Dendritic cell treated with granulocyte-macrophage colony-stimulating factor and Interleukin-4, amounts not matched to agents 40 ng/mL and 50 ng/mL, for 4 days (primary cell): ENCODE measurements around the gene LY6G6C.
A peak's percentile ranks its signal among the peaks of the same experiment; 100 is the strongest.

Experiments used
- H3K27ac Mint-ChIP-seq: one replicate; pipeline ENCODE4 v1.8.0; 2022; ENCODE audit warnings: mild to moderate bottlenecking, mixed read lengths
- H3K27me3 Mint-ChIP-seq: one replicate; pipeline ENCODE4 v1.8.0; 2022; ENCODE audit warnings: mild to moderate bottlenecking, mixed read lengths
- H3K36me3 Mint-ChIP-seq: one replicate; pipeline ENCODE4 v1.8.0; 2022; ENCODE audit warnings: low read depth, mixed read lengths
- H3K4me1 Mint-ChIP-seq: one replicate; pipeline ENCODE4 v1.8.0; 2022; ENCODE audit warnings: low read depth, mixed read lengths
- H3K4me3 Mint-ChIP-seq: one replicate; pipeline ENCODE4 v1.8.0; 2022; ENCODE audit warnings: mild to moderate bottlenecking, moderate library complexity, mixed read lengths
- H3K9me3 Mint-ChIP-seq: one replicate; pipeline ENCODE4 v1.8.0; 2022; ENCODE audit warnings: mixed read lengths
- intact Hi-C: fragments of 100-400 bp; cut with micrococcal nuclease; formaldehyde crosslinking; loops from one replicate; pipeline ENCODE4 v1.15.0; 2022

The LY6G6C gene

GRCh38 chr6:31721351-31722020 is at the start of gene LY6G6C:
Gene LY6G6C (minus strand): TSS chr6:31721746. CDS start chr6:31721679, 67 bp downstream.
- intact Hi-C loops, result no loop called here
- Mint-ChIP-seq H3K27me3 (peaks cover 21% of the 10 kb centered on the region), H3K9me3 (no peaks in the 10 kb centered on the region), H3K36me3 (peaks cover 27% of the 10 kb centered on the region), H3K4me3 (no peak within 1 kb of the TSS), H3K4me1 (peaks cover 42% of the 10 kb centered on the region), H3K27ac (peak within 1 kb of the TSS; percentile 40)

- intact Hi-C loops, result no loop called here
- no peak overlapping the region for H3K4me3 Mint-ChIP-seq
- no peaks in the 10 kb centered on the region for H3K9me3 Mint-ChIP-seq
- no peak overlapping the region for H3K27ac Mint-ChIP-seq
- H3K27me3 Mint-ChIP-seq, result peaks cover 2% of the 10 kb centered on the region
- H3K4me1 Mint-ChIP-seq, result peaks cover 49% of the 10 kb centered on the region
- no peaks in the 10 kb centered on the region for H3K36me3 Mint-ChIP-seq
These were observed 49.3 kb upstream of the LY6G6C start for GRCh38 chr6:31770860-31771259.

GRCh38 chr6:31769684-31770371 is 48.3 kb upstream of the LY6G6C start:
- Mint-ChIP-seq H3K27ac (peak overlapping the region; percentile 33), H3K36me3 (no peaks in the 10 kb centered on the region), H3K27me3 (peaks cover 3% of the 10 kb centered on the region), H3K9me3 (no peaks in the 10 kb centered on the region), H3K4me1 (peaks cover 44% of the 10 kb centered on the region), H3K4me3 (no peak overlapping the region)
- intact Hi-C loops, result loop anchor here (2.0 kb wide), 3 partner anchors 31 to 89 kb away; partner anchors contain the start of genes DDAH2 and LY6G5C

GRCh38 chr6:31768363-31769257 is 47.1 kb upstream of the LY6G6C start:
- H3K4me3 Mint-ChIP-seq, result peak overlapping the region; percentile 51
- H3K4me1 Mint-ChIP-seq, result peaks cover 47% of the 10 kb centered on the region
- peaks cover 2% of the 10 kb centered on the region for H3K36me3 Mint-ChIP-seq
- peak overlapping the region; percentile 33 for H3K27ac Mint-ChIP-seq
- no peaks in the 10 kb centered on the region for H3K9me3 Mint-ChIP-seq
- intact Hi-C loops, result loop anchor here (2.0 kb wide), 3 partner anchors 30 to 88 kb away; partner anchors contain the start of genes DDAH2 and LY6G5C
- peaks cover 3% of the 10 kb centered on the region for H3K27me3 Mint-ChIP-seq

GRCh38 chr6:31767096-31767645 is 45.6 kb upstream of the LY6G6C start:
- H3K27me3 Mint-ChIP-seq, result peaks cover 3% of the 10 kb centered on the region
- H3K27ac Mint-ChIP-seq, result peak overlapping the region; percentile 33
- no peak overlapping the region for H3K4me3 Mint-ChIP-seq
- peaks cover 42% of the 10 kb centered on the region for H3K4me1 Mint-ChIP-seq
- peaks cover 11% of the 10 kb centered on the region for H3K36me3 Mint-ChIP-seq
- intact Hi-C loops, result no loop called here
- H3K9me3 Mint-ChIP-seq, result no peaks in the 10 kb centered on the region

- intact Hi-C loops, result no loop called here
- H3K9me3 Mint-ChIP-seq, result no peaks in the 10 kb centered on the region
- peaks cover 42% of the 10 kb centered on the region for H3K4me1 Mint-ChIP-seq
- H3K36me3 Mint-ChIP-seq, result peaks cover 21% of the 10 kb centered on the region
- no peak overlapping the region for H3K4me3 Mint-ChIP-seq
- H3K27ac Mint-ChIP-seq, result peak overlapping the region; percentile 33
- peaks cover 3% of the 10 kb centered on the region for H3K27me3 Mint-ChIP-seq
These were observed 44.6 kb upstream of the LY6G6C start for GRCh38 chr6:31765910-31766794.

- no peak overlapping the region for H3K4me3 Mint-ChIP-seq
- H3K4me1 Mint-ChIP-seq, result peaks cover 42% of the 10 kb centered on the region
- H3K27ac Mint-ChIP-seq, result peak overlapping the region; percentile 33
- H3K36me3 Mint-ChIP-seq, result peaks cover 28% of the 10 kb centered on the region
- no peaks in the 10 kb centered on the region for H3K9me3 Mint-ChIP-seq
- peaks cover 3% of the 10 kb centered on the region for H3K27me3 Mint-ChIP-seq
- intact Hi-C loops, result no loop called here
These were observed 44.0 kb upstream of the LY6G6C start for GRCh38 chr6:31765559-31765909.

DNA sequence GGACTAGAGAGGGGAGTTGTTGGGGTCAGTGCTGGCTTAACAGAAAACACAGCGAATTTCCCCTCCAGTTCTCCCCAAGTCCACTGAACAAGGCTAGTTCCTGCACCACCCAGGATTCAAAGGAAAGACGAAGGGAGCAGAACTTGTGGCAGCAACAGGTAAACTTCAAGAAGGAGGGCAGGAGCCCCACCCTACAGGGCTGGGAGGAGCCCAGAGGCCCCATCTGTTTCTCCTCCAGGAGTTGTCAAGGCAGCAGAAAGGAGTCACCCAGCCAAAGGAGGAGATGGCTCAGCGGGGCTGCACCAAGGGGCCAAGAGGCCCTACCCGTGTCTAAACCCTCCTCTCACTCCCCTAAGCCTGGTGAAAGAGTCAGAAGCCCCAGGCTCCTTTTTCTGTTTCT is 42.7 kb upstream of the LY6G6C start:
- peaks cover 3% of the 10 kb centered on the region for H3K27me3 Mint-ChIP-seq
- no peaks in the 10 kb centered on the region for H3K9me3 Mint-ChIP-seq
- intact Hi-C loops, result no loop called here
- peaks cover 41% of the 10 kb centered on the region for H3K36me3 Mint-ChIP-seq
- H3K4me3 Mint-ChIP-seq, result no peak overlapping the region
- H3K27ac Mint-ChIP-seq, result no peak overlapping the region
- H3K4me1 Mint-ChIP-seq, result peaks cover 32% of the 10 kb centered on the region

GRCh38 chr6:31763619-31763940 is 42.0 kb upstream of the LY6G6C start:
- H3K4me1 Mint-ChIP-seq, result peaks cover 26% of the 10 kb centered on the region
- intact Hi-C loops, result no loop called here
- peaks cover 3% of the 10 kb centered on the region for H3K27me3 Mint-ChIP-seq
- peaks cover 46% of the 10 kb centered on the region for H3K36me3 Mint-ChIP-seq
- H3K4me3 Mint-ChIP-seq, result no peak overlapping the region
- H3K27ac Mint-ChIP-seq, result no peak overlapping the region
- no peaks in the 10 kb centered on the region for H3K9me3 Mint-ChIP-seq

- Mint-ChIP-seq H3K27ac (no peak overlapping the region), H3K4me3 (no peak overlapping the region), H3K4me1 (peaks cover 21% of the 10 kb centered on the region), H3K9me3 (no peaks in the 10 kb centered on the region), H3K36me3 (peaks cover 49% of the 10 kb centered on the region), H3K27me3 (peaks cover 3% of the 10 kb centered on the region)
- intact Hi-C loops, result no loop called here
These were observed 41.5 kb upstream of the LY6G6C start for GRCh38 chr6:31762878-31763618.

- peaks cover 52% of the 10 kb centered on the region for H3K36me3 Mint-ChIP-seq
- no peaks in the 10 kb centered on the region for H3K9me3 Mint-ChIP-seq
- H3K4me1 Mint-ChIP-seq, result peaks cover 14% of the 10 kb centered on the region
- H3K27me3 Mint-ChIP-seq, result peaks cover 3% of the 10 kb centered on the region
- H3K4me3 Mint-ChIP-seq, result no peak within 1 kb of the TSS
- no peak within 1 kb of the TSS for H3K27ac Mint-ChIP-seq
- intact Hi-C loops, result no loop called here
These were observed 40.8 kb upstream of the LY6G6C start, which contains the start of gene SAPCD1 for GRCh38 chr6:31762356-31762755. Gene SAPCD1 (plus strand): TSS chr6:31762656. CDS start chr6:31763055, 399 bp downstream.

DNA sequence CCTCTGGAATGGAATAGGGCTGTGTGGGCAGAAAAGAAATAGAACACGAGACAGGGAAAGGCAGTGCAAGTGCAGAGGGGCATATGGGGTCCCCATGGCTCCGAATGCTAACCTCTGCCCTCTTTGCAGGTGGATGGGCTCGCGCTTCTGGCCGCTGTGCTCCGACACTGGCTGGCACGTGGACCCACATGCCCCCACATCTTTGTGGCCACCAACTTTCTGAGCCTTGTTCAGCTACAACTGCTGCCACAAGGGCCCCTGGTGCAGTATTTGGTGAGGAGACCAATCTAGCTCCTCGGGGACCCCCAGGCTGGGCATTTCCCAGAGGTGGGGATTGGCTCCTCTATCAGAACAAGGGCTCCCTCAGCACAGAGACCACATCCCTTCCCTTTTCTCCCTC is 39.8 kb upstream of the LY6G6C start:
- intact Hi-C loops, result no loop called here

More for the DNA sequence above, 39.8 kb upstream of the LY6G6C start:
- no peak overlapping the region for H3K4me3 Mint-ChIP-seq
- no peak overlapping the region for H3K27ac Mint-ChIP-seq
- H3K9me3 Mint-ChIP-seq, result no peaks in the 10 kb centered on the region
- H3K4me1 Mint-ChIP-seq, result peaks cover 10% of the 10 kb centered on the region
- H3K36me3 Mint-ChIP-seq, result peaks cover 52% of the 10 kb centered on the region
- H3K27me3 Mint-ChIP-seq, result peaks cover 3% of the 10 kb centered on the region
